A549 (cell line): Measurements from ENCODE around the gene MEAK7.

ENCODE experiments used
- CTCF ChIP-seq: fragments of >200 bp; sonication (Bioruptor Twin); formaldehyde crosslinking; IDR thresholded peaks from 3 replicates; pipeline ENCODE4 v1.5.1; 2016
- EP300 ChIP-seq, 2 experiments: fragments of >200 bp; sonication (Bioruptor Twin); formaldehyde crosslinking; IDR thresholded peaks; 2 replicates in 1 of 2; 3 replicates in 1 of 2; pipeline ENCODE4 v1.6.1; 2016 to 2017
- GATA3 ChIP-seq: IDR thresholded peaks from 2 replicates; pipeline ENCODE4 v1.6.1; 2012; ENCODE audit warnings: borderline replicate concordance
- JUNB ChIP-seq: fragments of >200 bp; sonication (Bioruptor Twin); formaldehyde crosslinking; IDR thresholded peaks from 2 replicates; pipeline ENCODE4 v1.6.1; 2016
- KDM1A ChIP-seq: fragments of 200-600 bp; sonication (generic); IDR thresholded peaks from 2 replicates; pipeline ENCODE4 v1.6.1; 2016; ENCODE audit warnings: low read depth, mild to moderate bottlenecking
- MAFK ChIP-seq: fragments of 450-650 bp; IDR thresholded peaks from 2 replicates; pipeline ENCODE4 v1.6.1; 2014; ENCODE audit not compliant: partially characterized antibody
- POLR2A ChIP-seq: IDR thresholded peaks from 2 replicates; pipeline ENCODE4 v1.6.1; 2012; ENCODE audit warnings: mild to moderate bottlenecking, low read length
- SMC3 ChIP-seq: fragments of >200 bp; sonication (Bioruptor Twin); formaldehyde crosslinking; IDR thresholded peaks from 3 replicates; pipeline ENCODE4 v1.6.1; 2018; ENCODE audit warnings: inconsistent platforms
- ZNF302 ChIP-seq: fragments of 250-450 bp; sonication (Bioruptor Pico); IDR thresholded peaks from 2 replicates; pipeline ENCODE4 v1.9.0; 2021; ENCODE audit warnings: inconsistent platforms, mild to moderate bottlenecking, moderate library complexity
- TF ChIP-seq, protein P1 (sequence below): fragments of >200 bp; sonication (Bioruptor Twin); formaldehyde crosslinking; IDR thresholded peaks from 2 replicates; pipeline ENCODE4 v1.6.1; 2016
- TF ChIP-seq, protein P2 (sequence below): fragments of 200-600 bp; sonication (generic); IDR thresholded peaks from 2 replicates; pipeline ENCODE4 v1.6.1; 2016; ENCODE audit warnings: antibody characterized with exemption, mild to moderate bottlenecking, moderate library complexity

DNA sequence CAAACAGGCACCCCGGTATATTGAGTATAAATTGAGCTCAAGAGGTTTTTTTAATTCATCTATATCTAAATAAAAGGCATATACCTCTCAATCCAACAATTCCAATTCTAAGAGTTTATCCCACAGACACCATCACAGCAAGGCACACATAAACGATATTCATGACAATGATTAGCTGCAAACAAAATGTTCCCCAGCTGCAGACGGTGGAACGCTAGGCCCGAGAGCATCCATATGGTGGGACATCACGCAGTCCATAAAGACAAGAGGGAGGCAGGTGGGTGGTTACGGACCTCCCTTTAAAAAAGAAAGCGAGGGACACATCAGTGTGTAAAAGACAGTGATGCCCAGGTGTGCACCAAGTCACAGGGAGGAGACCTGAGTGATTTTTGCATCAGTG is 28.1 kb downstream of the MEAK7 start:
- TF ChIP-seq CTCF: no peak
- no peak for TF ChIP-seq MAFK
- TF ChIP-seq POLR2A: no peak
- no peak for TF ChIP-seq EP300 (IDR thresholded peaks at IDR 0.05)
- TF ChIP-seq SMC3: no peak
- no peak for TF ChIP-seq KDM1A
- no peak for TF ChIP-seq GATA3
- no peak for TF ChIP-seq JUNB
- TF ChIP-seq, protein P1, sequence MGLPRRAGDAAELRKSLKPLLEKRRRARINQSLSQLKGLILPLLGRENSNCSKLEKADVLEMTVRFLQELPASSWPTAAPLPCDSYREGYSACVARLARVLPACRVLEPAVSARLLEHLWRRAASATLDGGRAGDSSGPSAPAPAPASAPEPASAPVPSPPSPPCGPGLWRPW: no peak
- TF ChIP-seq, protein P2, sequence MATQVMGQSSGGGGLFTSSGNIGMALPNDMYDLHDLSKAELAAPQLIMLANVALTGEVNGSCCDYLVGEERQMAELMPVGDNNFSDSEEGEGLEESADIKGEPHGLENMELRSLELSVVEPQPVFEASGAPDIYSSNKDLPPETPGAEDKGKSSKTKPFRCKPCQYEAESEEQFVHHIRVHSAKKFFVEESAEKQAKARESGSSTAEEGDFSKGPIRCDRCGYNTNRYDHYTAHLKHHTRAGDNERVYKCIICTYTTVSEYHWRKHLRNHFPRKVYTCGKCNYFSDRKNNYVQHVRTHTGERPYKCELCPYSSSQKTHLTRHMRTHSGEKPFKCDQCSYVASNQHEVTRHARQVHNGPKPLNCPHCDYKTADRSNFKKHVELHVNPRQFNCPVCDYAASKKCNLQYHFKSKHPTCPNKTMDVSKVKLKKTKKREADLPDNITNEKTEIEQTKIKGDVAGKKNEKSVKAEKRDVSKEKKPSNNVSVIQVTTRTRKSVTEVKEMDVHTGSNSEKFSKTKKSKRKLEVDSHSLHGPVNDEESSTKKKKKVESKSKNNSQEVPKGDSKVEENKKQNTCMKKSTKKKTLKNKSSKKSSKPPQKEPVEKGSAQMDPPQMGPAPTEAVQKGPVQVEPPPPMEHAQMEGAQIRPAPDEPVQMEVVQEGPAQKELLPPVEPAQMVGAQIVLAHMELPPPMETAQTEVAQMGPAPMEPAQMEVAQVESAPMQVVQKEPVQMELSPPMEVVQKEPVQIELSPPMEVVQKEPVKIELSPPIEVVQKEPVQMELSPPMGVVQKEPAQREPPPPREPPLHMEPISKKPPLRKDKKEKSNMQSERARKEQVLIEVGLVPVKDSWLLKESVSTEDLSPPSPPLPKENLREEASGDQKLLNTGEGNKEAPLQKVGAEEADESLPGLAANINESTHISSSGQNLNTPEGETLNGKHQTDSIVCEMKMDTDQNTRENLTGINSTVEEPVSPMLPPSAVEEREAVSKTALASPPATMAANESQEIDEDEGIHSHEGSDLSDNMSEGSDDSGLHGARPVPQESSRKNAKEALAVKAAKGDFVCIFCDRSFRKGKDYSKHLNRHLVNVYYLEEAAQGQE: no peak
- no peak for TF ChIP-seq ZNF302 (CRISPR knock-in tag)
